ENCODE data around the gene ADGRD1.
"Not testable (repeated sequence)": the region's sequence is repeated elsewhere in the genome, so short reads cannot be mapped to it uniquely, and the experiment has no call there.

Gene ADGRD1

DNA sequence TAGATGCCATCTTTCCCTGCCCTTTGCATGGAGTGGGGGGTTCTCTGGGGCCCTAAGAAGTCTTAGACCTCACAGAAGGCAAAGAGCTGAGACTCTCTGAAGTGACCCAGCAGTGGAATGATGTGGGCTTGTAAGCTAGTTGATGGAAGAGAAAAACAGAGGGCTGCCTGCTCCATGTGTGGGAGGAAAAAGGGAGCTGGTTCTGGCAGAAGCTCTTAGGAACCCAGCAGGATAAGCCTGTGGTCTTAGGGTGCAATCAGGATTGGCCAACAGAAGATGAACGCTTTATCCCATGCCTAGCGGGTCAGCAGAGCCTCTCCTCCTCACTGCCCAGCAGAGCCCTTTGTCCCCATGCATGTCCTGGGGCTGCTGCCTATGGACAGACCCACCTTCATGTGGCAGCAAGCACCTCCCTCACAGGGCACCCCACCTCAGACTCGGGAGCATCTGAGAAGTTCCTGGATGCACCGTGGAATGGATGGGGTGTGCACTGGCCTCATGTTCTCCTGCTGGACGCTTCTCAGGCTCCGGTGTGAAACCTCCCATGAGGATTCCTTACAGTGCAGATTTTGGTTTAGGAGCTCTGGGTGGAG is 152.7 kb downstream of the ADGRD1 start:
- DNase-seq = no peak

DNA sequence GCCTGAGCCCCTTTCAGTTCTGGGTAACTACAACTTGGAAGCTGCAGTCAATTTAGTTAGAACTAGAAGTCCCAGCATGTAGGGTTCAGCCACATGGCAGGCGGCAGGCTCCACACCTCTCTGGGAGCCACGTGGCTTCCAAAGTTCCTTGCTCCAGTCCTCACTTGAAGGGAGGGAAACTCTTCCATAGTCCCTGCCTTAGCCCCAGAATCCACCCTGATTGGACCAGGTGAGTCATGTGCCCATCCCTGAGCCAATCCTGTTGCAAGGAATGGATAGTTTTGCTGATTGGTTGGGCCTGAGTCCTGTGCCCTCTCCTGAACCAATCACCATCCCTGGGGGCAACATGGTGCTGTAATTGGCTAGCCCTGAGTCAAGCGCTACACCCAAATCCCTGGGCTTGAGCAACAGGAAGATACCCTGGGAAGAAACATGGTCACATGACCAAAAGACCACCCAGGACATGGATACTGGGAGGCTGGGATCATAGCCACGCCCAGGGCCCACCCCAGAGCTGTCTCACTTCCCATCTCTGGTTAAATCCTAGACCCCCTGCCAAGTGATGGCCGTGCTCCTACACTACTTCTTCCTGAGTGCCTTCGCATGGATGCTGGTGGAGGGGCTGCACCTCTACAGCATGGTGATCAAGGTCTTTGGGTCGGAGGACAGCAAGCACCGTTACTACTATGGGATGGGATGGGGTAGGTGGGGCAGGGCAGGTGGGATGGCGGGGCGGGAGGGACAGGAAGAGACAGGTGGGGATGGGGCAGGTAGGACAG is 154.7 kb downstream of the ADGRD1 start:
- no peak for DNase-seq

DNA sequence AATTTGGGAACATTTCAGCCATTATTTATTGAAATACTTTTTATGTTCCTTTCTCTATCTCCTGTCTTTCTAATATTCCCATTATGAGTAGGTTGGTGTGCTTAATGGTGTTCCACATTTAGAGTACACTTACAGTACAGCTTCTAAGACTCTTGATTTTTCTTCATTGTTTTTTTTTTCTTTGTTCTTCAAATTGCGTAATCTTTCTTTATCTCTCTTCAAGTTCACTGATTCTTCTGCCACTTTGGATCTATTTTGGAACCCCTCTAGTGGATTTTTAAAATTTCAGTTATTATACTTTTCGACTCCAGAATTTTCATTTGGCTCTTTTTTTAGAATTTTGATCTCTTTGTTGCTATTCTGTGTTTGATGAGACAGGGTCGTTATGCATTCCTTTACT is 157.7 kb downstream of the ADGRD1 start:
- DNase-seq = no peak

DNA sequence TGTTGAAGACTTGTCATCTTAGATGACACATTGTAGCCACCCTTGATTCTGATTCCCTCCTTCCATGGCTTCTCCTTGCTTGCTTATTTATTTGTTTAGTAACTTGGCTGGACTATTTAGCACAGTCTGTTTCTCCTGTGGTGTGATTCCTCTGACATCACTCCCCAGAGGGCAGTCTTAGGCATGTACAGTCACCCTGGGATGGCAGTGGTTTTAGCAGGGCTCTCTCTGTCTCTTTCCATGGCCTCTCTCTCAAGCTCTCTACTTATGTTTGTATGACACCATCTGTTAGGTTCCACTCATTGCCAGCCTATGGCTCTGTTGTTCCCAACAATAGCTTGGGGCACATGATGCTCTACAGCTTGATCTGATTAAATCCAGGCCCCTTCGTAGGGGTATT is 158.3 kb downstream of the ADGRD1 start:
- no peak for DNase-seq

DNA sequence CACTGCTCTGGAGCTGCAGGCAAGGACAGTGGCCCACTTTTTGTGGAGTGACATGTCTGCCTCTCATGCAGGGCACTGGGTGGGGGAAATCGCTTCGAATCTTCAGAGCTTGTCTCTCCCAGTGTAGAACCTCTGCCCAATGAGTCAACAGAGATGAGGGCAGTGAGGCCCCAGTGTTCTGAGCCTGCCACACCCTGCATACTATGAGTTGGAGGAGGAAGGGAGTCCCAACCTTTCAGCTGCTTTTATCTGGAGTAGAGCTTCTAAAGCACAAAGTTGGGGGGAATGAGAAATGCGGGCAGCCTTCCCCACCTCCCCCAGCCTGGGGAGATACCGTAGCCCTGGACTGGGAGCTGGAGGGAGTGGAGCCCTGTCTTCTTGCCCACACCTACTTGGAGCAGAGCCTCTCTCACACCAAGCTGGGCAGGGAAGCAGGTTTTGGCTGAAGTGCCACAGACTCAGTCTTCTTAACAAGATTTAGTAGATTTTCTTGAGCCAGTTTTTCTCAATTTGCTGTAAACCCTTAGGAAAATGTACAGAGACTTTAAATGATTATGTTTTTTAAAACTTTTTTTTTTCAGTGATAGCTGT is 159.1 kb downstream of the ADGRD1 start:
- no peak for DNase-seq

DNA sequence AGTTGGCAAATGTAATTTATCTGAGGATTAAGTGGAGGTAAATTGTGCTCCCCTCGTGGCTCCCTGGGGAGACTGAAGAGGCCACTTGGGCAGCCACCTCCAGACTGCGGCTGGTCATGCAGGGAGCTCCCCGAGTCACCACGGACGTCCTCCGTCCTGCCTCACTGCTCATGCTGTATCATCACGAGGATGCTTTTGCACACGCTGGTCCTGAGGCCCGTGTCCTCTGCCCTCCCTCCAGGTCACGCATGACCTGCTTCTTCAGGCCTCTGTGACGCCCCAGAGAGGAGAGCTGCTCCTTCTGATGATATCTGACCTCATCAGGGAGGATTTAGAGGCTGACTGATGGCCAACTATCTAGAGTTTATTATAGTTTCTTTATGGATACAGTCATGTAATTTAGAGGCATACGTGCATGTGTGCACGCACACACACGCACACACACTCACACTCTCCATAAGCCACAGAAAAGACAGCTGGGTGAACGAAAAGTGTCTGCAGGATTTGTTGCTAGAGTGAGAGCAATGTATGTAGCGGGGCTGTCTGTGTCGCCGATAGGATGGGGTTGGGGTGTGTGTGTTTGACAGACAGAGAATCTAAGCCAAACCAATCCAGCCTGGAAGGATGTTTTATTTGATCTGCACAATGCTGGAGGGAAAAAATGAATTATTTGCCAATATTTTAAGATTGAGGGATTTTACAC is 160.0 kb downstream of the ADGRD1 start:
- DNase-seq = no peak

DNA sequence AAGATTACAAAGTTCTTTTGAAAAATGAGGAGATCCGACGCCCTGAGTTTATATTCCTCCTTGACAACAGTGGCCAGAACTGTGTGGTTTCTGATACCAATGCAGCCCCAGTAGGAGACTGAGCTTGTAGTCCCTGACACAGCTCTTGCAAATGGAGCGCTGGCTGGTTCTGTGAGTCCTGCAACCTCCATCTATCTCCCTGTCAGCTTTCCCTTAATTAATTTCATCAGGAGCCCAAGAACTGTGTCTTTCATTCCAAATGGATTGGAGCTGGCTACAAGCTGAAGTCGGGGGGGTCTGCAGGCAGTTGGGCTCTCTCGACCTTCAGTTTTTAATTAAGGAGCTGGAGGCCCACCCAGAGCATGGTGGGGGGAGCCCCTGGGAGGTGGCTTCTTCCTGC is 160.6 kb downstream of the ADGRD1 start:
- DNase-seq = no peak

DNA sequence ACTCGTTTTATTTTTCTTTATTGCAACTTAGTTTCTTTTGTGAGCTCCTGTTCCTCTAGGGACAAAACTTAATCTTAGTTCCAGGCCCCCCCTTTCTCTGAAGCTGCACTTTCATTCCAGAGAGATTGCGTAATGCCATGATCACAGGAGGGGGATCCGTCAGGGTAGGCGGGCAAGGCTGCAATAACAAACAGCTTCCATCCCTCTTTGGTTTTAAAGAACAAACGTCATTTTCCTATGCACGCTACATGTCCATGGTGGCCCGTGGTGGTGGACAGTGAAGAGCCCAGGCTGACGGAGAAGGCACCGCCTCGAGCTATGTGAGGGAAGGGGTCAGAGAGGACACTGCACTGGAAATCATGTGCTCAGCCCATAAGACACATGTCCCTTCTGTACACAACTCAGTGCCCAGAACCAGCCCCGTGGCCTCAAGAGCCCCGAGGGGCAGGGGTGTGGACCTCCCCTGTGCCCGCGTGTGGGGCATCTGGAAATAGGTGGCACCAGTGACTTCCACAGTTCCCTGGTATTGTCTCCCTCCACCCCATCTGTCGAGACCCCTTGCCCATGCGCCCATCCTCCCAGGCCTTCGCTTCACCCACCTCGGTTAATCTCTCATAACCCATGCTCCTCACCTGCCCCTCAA is 161.4 kb downstream of the ADGRD1 start:
- DNase-seq = no peak

DNA sequence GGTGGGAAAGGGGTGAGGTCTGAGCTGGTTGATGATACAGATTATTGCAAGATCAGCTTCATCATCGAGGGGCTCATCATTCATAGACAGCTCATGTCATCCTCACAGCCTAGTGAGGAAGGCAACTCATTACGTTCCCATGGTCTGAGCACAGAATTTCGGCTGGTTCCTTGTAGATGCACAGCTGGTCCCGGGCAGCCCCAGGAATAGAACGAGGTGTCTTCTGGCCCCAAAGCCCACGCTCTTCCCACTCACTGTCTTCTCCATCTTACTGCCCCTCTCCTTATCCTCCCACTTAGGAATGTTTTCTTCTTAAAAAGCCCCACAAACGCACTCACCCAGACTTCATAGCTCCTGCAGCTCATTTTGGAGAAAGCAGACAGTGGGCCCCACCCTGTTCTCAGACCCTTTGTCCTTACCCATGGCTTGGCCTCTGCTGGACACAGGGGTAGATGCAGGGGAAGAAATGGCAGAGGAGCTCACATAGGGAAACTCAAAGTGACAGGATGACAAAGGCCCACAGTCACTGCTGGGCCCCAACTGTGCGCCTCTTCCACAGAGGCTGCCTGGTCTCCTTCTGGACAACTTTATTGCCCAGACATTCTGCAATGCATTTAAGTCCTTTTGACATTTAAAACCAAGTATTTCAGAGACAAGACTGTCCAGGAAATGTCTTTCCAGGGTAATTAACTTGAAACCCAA is 162.2 kb downstream of the ADGRD1 start:
- no peak for DNase-seq

DNA sequence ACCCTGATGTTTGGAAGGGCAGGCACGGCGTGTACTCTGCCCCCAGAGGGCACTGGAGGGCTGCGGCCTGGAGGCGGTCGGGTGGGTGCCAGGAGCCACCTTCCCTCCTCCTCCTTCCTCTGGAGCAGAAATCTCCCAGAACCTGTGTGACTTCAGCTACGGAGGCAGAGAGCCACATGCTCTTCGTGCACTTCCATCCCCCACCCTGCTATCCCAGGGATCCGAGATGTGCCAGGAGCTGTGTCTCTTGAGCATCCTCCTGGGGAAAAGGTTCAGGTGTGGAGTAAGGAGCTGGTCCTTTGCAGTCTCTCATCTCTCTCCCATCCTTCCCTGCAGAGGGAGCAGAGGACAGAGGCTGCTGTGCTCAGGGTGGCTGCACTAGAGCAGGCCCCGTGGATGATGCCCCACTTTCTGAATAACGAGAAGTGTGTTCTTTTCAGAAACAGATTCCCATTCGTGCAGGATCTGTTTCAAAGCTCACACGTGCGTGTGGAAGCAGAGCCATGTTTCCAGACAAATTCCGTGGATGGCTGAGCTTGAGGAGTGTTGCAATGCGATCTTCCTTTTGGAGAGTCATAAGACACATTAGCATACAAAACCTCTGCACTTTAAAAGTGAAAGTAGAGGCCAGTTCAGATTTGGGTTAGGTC is 162.9 kb downstream of the ADGRD1 start:
- no peak for DNase-seq

DNA sequence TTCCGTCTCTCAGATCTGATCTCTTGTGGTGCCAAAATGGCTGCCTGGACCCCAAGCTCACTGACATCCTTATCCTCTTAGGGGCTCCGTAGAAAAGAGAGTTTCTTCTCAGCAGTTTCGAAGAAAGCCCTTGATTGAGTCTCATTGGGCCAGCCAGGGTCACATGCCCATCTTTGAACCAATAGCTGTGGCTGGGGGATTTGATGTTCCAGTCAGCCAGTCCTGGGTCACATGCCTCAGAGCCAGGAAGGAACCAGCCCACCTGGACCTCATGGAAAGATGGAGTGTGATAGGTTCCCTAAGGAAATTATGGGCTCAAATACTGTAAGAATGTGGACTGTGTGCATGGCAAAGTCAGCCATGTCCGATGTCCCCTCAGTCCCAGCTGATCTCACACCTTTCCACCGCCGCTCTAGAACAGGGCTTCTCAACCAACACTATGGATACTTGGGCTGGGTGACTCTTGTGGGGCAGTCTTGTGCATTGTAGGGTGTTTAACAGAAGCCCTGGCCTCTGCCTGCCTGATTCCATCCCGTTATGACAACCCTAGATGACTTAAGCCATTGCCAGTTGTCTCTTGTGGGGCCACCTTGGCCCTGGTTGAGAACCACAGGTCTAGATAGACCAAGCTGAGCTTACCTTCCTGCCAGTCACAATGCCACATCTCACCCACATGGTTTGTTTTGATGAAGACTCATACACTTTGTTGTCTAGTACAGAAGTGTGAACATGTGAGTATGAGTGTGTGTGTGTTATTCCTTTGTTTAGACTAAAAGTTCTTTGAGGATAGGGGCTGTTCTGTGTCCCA is 163.9 kb downstream of the ADGRD1 start:
- DNase-seq = no peak

DNA sequence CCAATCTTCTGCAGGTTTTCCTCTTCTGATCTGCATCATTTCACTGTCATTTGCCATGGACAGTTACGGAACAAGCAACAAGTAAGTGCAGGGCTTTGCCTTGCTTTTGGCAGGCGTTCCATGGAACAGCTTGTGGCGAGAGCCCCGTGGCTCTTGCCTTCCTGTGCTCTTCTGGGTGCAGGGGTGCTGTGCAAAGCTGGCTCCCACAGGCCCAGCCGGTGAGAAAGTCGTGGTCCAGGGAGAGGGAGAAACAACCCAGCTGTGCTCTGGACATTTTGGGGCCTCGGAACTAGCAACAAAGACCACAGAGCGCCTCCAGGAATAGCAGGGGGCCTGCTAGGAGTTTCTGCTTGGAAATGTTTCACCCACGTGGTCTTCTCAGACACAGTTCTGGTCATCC is 164.7 kb downstream of the ADGRD1 start:
- no peak for DNase-seq

DNA sequence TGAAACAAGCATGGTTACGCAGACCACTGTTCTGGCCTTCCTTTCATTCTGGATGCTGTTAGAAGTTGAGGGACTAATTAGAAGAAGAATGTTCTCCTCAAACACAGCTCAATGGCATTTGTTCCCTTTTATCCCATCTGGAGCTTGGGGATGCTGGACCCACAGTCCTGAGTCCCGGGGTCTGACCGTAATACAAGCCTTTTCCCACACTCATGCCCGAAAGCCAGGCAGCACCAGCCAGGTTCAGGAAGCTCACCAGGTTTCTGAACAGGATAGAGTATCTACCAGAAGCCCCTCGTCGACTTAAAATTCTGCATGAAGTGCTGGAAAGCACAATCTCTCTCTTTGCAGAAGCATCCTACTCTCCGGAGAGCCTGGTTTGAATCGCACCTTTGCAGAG is 165.6 kb downstream of the ADGRD1 start:
- not testable (repeated sequence) for DNase-seq

DNA sequence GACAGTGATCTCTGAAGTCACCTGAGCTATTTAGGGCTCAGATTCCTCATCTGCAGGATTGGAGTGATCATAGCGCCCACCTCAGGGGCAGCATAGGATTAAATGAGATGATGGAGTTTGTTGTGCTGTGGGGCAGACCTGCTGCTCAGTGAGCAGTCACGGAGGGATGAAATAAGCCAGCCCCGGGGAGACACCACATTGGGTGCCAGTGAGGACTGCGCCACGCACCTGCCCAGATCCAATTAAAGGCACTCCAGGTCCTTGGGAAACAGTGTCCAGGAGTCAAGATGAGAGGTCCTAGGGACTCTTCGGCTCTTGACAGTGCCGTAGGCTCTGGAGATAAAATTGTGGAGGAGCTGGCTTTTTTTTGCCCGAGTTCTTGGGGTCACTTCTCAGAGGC is 166.2 kb downstream of the ADGRD1 start:
- no peak for DNase-seq

DNA sequence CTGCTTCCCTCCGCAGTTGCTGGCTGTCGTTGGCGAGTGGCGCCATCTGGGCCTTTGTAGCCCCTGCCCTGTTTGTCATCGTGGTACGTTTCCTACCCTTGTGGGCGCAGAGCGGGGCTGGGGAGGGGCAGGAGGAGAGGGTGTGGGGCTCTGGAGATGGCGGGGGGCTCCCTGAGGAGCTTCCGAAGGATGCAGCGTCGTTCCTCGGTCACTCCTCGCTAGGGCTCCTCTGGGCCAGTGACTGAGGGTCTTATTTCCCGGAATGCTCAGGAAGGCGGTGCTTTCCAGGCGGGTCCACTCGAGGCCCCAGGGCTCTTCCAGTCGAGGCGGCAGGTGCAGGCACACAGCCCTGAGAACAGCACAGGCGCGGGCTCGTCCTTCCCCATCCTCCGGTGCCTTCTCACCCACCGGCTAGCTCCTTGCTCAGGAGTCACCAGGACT is 167.1 kb downstream of the ADGRD1 start:
- DNase-seq = no peak

DNA sequence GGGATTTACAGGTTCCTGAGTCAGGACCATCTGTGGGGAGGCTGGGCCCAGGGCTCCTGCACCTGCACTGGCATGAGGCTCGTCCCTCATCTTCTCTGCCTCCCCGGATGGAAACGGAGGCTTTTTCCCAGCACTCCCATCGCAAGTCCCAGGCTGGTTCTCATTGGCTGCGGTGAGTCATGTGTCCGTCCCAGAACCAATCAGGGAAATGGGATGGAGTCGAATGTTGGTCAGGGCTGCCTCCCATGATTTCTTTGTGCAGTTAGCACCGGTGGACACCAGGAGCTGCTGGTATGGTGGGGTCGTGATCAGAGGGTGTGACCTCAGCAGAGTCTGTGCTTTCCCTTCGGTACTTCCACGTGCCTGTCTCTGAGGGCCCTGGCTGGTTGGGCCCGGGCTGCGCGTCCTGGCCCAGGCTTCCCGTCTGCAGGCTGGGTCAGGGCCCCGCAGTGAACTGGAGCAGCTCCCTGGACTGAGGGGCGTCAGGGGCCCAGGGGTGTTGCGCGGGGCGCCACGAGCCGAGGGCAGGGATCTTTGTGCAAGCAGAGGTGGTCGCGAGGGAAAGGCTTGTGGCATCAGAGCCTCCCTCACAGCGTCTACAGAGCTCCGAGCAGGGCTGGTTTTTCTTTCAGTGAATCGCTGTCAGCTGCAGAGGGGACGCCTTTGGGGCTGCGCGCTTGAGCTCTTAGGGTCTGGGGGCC is 168.1 kb downstream of the ADGRD1 start:
- DNase-seq = no peak

DNA sequence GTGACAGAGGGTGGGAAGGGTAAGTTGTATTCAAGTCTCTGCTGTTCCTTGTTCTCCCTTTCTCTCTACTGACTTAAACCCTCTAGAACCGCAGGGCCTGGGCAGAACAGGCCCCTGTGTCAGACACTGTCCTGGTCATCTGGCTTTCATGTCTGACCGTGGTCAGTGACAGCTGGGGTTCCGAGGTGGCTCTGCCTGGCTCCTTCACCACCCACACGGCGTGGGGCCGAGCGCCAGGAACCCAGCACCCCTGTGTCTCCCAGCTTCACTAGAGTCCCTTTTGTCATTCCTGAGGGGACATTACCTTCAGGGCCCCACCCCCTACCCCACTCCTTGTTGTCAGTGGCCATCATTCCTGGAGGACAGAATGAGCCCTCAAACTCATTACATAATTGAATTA is 168.9 kb downstream of the ADGRD1 start:
- DNase-seq = no peak

DNA sequence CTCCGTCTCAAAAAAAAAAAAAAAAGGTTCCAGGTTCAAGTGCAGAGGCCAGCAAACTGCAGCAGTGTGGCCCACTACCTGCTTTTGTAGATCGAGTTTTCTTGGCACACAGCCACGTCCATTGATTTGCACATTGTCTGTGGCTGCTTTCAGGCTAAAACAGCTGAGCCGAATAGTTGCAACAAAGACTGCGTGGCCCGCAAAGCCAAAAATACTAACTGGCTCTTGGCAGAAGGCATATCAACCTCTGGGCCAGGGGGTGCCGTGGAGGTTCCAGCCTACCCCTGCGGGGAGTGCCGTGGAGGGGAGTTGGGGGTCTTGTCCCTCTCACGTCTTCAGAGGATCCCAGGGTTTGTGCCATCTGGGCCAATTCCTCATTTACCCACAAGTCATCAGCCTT is 170.1 kb downstream of the ADGRD1 start:
- DNase-seq = no peak

DNA sequence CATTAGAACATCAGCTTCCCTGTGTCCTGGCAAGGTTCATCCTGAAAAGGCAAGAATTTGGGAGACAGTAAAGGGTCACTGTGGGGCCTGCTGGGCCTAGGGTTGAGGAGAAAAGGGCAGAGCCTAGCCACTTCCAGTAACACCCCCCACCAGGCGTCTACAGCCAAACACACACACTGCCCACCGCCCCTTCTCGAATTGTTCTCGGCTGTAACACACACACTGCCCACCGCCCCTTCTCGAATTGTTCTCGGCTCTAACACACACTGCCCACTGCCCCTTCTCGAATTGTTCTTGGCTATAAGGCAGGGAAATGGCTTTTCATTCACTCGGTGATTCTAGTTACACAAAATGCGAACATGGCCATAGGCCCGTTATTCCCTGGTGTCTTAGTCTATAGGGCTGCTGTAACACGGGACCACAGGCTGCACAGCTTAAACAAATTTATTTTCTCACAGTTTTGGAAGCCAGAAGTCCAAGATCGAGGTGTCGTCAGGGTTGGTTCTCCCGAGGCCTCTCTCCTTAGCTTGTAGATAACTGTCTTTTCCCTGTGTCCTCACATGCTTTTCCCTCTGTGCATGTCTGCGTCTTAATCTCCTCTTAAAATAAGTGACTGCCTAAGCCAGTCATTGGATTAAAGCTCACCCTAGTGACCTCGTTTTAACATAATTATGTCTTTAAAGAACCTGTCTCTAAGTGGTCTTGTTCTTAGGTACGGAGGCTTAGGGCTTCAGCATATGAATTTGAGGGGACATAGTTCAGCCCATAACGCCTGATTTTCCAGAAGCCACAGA is 171.0 kb downstream of the ADGRD1 start:
- DNase-seq = no peak

Measured in CD4-positive, alpha-beta T cell treated with Interleukin-10 for 1 hour (primary cell).